K562 (cell line): Measurements from ENCODE around the gene B4GALT1. TPM values are rescaled to one million over a fixed set of nuclear protein-coding genes. Genes with fewer than 3 reads are reported as not detected.

Experiments used
- ATAC-seq: fragments of 200-7000 bp; cut with Tn5 transposase; 3 replicates; pipeline ENCODE4 v1.9.1; 2020; ENCODE audit warnings: moderate library complexity
- BruUV-seq: library from RNA; stranded (reverse); fragments of 400-500 nt; replicated peaks from 2 replicates; lab custom pipeline; 2021; lab: Mats Ljungman, UMichigan
- CTCF ChIA-PET: fragments of 300-600 bp; formaldehyde crosslinking; extraction: SDS; loops from one replicate; lab custom pipeline; 2021; ENCODE audit warnings: low intra/inter-chr PET ratio; lab: Yijun Ruan, JAX
- POLR2A ChIA-PET: fragments of 300-600, 350-650 bp; sonication (Branson Sonifier 250); formaldehyde crosslinking; extraction: SDS; loops from one replicate; lab custom pipeline; 2021; ENCODE audit warnings: antibody characterized with exemption, inconsistent platforms; lab: Yijun Ruan, JAX
- DNase-seq, 4 experiments: peaks; one replicate each; pipeline versions ENCODE4 v3.0.0 to v3.0.0-alpha.2; 2011 to 2018; ENCODE audit warnings: low spot score in 3 of 4, mixed read lengths in 3 of 4; ENCODE audit errors: extremely low read depth in 1 of 4
- FAIRE-seq: peaks from 2 replicates; lab custom pipeline; 2011; peaks lifted over from hg19 to GRCh38; lab: Jason Lieb, UNC
- H2AFZ ChIP-seq: 2 replicates; pipeline ENCODE4 v1.6.0; 2011; ENCODE audit warnings: low read depth, low read length, control low read depth, inconsistent platforms
- H3K27ac ChIP-seq: fragments of 200-600 bp; 3 replicates; pipeline ENCODE4 v1.8.0; 2011; ENCODE audit warnings: low read depth, mild to moderate bottlenecking, control low read depth, inconsistent platforms, low read length, moderate library complexity, mixed read lengths; ENCODE audit errors: extremely low read depth
- H3K27me3 ChIP-seq, 2 experiments: fragments of 300-600 bp in 1 of 2; 2 replicates in 1 of 2; 3 replicates in 1 of 2; pipeline versions ENCODE4 v1.6.0 to v1.8.0; 2011; ENCODE audit warnings: inconsistent platforms in 2 of 2, low read length in 2 of 2, mild to moderate bottlenecking in 1 of 2, mixed read lengths in 1 of 2, moderate library complexity in 1 of 2; ENCODE audit not compliant: control insufficient read depth in 2 of 2, insufficient read depth in 2 of 2
- H3K36me3 ChIP-seq: fragments of 300-600 bp; 3 replicates; pipeline ENCODE4 v1.8.0; 2011; ENCODE audit warnings: mild to moderate bottlenecking, low read length, inconsistent platforms; ENCODE audit not compliant: control insufficient read depth, insufficient read depth
- H3K4me1 ChIP-seq, 2 experiments: fragments of 200-600 bp in 1 of 2; replicated peaks in 1 of 2; 2 replicates in 1 of 2; 3 replicates in 1 of 2; pipeline versions ENCODE4 v1.5.1 to v1.8.0; 2011; ENCODE audit warnings: inconsistent platforms in 2 of 2, low read length in 2 of 2, mild to moderate bottlenecking in 1 of 2, mixed read lengths in 1 of 2, moderate library complexity in 1 of 2; ENCODE audit not compliant: control insufficient read depth in 2 of 2, insufficient read depth in 2 of 2
- H3K4me2 ChIP-seq: 2 replicates; pipeline ENCODE4 v1.6.1; 2011; ENCODE audit warnings: low read length, control low read depth, inconsistent platforms, mixed read lengths; ENCODE audit not compliant: insufficient read depth
- H3K4me3 ChIP-seq: fragments of 200-600 bp; sonication (generic), shearing (Covaris generic); 2 replicates; pipeline ENCODE4 v1.5.1; 2016; ENCODE audit warnings: control low read depth, inconsistent platforms
- H3K79me2 ChIP-seq: fragments of 200-600 bp; 3 replicates; pipeline ENCODE4 v1.8.0; 2011; ENCODE audit warnings: low read length, inconsistent platforms; ENCODE audit not compliant: control insufficient read depth, insufficient read depth
- H3K9ac ChIP-seq, 2 experiments: 2 replicates each; pipeline versions ENCODE4 v1.6.0 to v1.6.1; 2011; ENCODE audit warnings: low read depth in 2 of 2, low read length in 2 of 2, control low read depth in 1 of 2, inconsistent platforms in 1 of 2, mild to moderate bottlenecking in 1 of 2, mixed read lengths in 1 of 2; ENCODE audit not compliant: insufficient read depth in 1 of 2
- H3K9me1 ChIP-seq: one replicate; pipeline ENCODE4 v1.6.0; 2011; ENCODE audit warnings: inconsistent platforms, mild to moderate bottlenecking, low read length, moderate library complexity; ENCODE audit not compliant: control insufficient read depth, insufficient read depth
- H3K9me3 ChIP-seq: replicated peaks from 2 replicates; pipeline ENCODE4 v1.5.1; 2011; ENCODE audit warnings: low read depth, low read length, inconsistent platforms; ENCODE audit not compliant: control insufficient read depth, insufficient read depth
- H4K20me1 ChIP-seq: replicated peaks from 2 replicates; pipeline ENCODE4 v1.6.1; 2011; ENCODE audit warnings: low read length, inconsistent platforms, mixed read lengths; ENCODE audit not compliant: control insufficient read depth, insufficient read depth
- FOSL1 ChIP-seq: fragments of 200-800 bp; sonication (Bioruptor generic); conservative IDR thresholded peaks from 2 replicates; pipeline ENCODE4 v1.6.1; 2016; ENCODE audit warnings: missing genetic modification characterization, missing compliant biosample characterization
- MCM5 ChIP-seq: fragments of 450-650 bp; IDR thresholded peaks from 2 replicates; pipeline ENCODE4 v1.6.1; 2016; ENCODE audit warnings: low read depth
- whole genome bisulfite sequencing: fragments of 100-300 bp; shearing (Covaris generic); methylation state at CpG from one replicate; pipeline ENCODE4 v1.1.6; 2016; ENCODE audit warnings: low coverage, mixed read lengths; ENCODE audit not compliant: insufficient coverage; ENCODE audit errors: missing lambda C conversion rate; 5-methylcytosine and 5-hydroxymethylcytosine counted together
- in situ Hi-C: fragments of 300-500 bp; cut with MboI; formaldehyde crosslinking; loops from 4 replicates; pipeline ENCODE4 v1.15.0; 2018; ENCODE audit warnings: inconsistent platforms, mixed read lengths
- intact Hi-C: fragments of 100-400 bp; cut with micrococcal nuclease; formaldehyde crosslinking; loops from 2 replicates; pipeline ENCODE4 v1.14.2; 2022
- polyA plus RNA-seq, 8 experiments: library from polyadenylated mRNA; depleted of rRNA in 4 of 8; stranded (reverse) in 5 of 8; unstranded in 3 of 8; fragments of >200 nt; fragmentation: Nextera tagmentation in 2 of 8; fragmentation: Illumina TruSeq in 1 of 8; extraction: Ambion mirVana in 2 of 8; extraction: Trizol in 1 of 8; gene quantifications; 2 replicates each; pipeline versions ENCODE4 v1.2.1 to v1.2.3, GENCODE V29; 2011 to 2014; ENCODE audit warnings: inconsistent platforms in 1 of 8, missing spikeins in 1 of 8
- total RNA-seq, 7 experiments: library from RNA; depleted of rRNA in 6 of 7; stranded (reverse); fragments of >200 nt in 6 of 7; fragmentation: Illumina TruSeq in 2 of 7; extraction: Trizol in 2 of 7; gene quantifications; 2 replicates each; pipeline versions ENCODE4 v1.2.1 to v1.2.3, GENCODE V29; 2011 to 2021; ENCODE audit warnings: low replicate concordance in 1 of 7
- TF ChIP-seq, protein P1 (sequence below), 2 experiments: fragments of 450-650 bp in 1 of 2; sonication (generic) in 1 of 2; formaldehyde crosslinking in 1 of 2; IDR thresholded peaks in 1 of 2; conservative IDR thresholded peaks in 1 of 2; 2 replicates each; pipeline versions ENCODE4 v1.6.1 to v1.8.1; 2016 to 2023; ENCODE audit warnings: mild to moderate bottlenecking in 2 of 2, moderate library complexity in 2 of 2, inconsistent platforms in 1 of 2, missing genetic modification reagents in 1 of 2

Gene B4GALT1
- total and polyA plus RNA-seq, 9 of the 15 experiments (the other 6 are each of a cell fraction or from before 2014, with no cell fraction given), result 4.1 to 26.8 (median 7.1) TPM

DNA sequence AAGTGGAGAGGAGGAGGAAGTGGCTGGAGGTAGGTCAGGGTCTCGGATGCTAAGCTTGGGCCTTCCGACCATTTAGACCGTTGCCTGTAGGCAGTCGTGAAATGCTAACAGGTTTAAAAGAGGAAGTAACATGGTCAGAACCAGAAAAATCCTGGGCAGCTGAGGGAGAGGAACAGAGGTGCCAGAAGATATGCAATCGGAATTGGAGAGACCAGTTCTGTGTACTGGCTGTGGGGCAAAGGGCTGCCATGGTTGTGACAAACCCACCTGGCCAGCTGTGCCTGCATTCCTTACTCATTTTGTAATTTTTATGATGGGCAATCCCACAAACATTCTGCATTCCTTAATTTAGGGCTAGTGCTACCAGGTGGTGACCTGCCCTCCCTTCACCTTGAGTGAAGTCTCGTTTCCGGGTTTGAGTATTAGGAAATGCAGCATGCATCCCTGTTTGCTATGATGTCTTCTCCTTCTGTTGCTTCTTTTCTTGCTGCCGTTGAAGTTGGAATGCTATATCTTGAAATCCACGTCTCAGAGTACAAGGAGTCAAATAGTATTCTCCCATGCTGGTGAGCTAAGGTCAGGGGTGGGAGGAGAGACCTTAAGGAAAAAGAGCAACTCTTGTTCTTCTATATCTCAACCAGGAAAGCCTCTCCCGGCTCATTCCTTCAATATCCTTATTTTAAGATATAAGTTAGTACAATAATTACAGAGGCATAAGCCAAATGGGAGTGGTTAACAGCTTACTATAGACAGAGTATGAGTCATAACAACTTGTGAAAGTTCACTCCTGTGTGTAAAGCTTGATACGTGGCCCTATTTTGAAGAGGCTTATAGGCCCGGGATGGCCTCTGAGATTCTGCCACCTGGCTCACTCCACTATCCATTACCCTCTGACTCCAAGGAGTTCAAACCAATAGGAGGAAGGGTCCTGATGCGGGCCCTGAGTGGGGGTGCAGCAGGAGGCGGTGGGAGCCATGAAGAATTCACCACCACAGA, 37.0 kb downstream of the B4GALT1 start:
- BruUV-seq, result no TSS peak
- Histone ChIP-seq H3K4me3 (no peak overlapping the region), H2AFZ (no peak overlapping the region), H3K27me3 (no peaks in the 10 kb centered on the region), H3K9me3 (no peaks in the 10 kb centered on the region), H3K4me2 (no peak overlapping the region), H3K27ac (no peak overlapping the region), H3K9ac (no peak overlapping the region), H3K79me2 (no peaks in the 10 kb centered on the region), H3K4me1 (peaks cover 1 to 6% of the 10 kb centered on the region in 2 experiments; a peak in 4 of 5 replicates), H3K9me1 (peaks cover under 1% of the 10 kb centered on the region), H3K36me3 (peaks cover 60% of the 10 kb centered on the region; the same call in 2 of the 3 replicates), H4K20me1 (peaks cover 10% of the 10 kb centered on the region; the same call in 1 of the 2 replicates)
- TF ChIP-seq, protein P1, sequence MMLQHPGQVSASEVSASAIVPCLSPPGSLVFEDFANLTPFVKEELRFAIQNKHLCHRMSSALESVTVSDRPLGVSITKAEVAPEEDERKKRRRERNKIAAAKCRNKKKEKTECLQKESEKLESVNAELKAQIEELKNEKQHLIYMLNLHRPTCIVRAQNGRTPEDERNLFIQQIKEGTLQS (IDR thresholded peaks at IDR 0.05), result 0 out of 2 replicates have a peak, but pooled peaks have one; percentile 17
- TF ChIP-seq, protein P1 (CRISPR knock-in tag; conservative IDR thresholded peaks at IDR 0.05), result no peak
- peak; percentile 52; the same call in 1 of the 2 replicates for TF ChIP-seq FOSL1 (tag)
- TF ChIP-seq MCM5, result no peak
- DNase-seq, result no peak
- FAIRE-seq, result no peak
- ChIA-PET POLR2A (no interaction called here), CTCF (no interaction called here)
- WGBS, result 74% methylated on average over 13 of the region's 14 CpGs
- in situ Hi-C loops (no loop called here), intact Hi-C loops (no loop called here)
- ATAC-seq, result no peak
